H1 (cell line): ENCODE data around the gene GALNT18. TPM values are rescaled to one million over a fixed set of nuclear protein-coding genes. Genes with fewer than 3 reads are reported as not detected.

Experiments used
- CTCF ChIA-PET: fragments of 300-600 bp; sonication (Branson Sonifier 250); formaldehyde crosslinking; loops from one replicate; lab custom pipeline; 2021; ENCODE audit not compliant: partially characterized antibody; lab: Charles Lee
- POLR2A ChIA-PET: fragments of 300-600 bp; sonication (Branson Sonifier 250); formaldehyde crosslinking; loops from one replicate; lab custom pipeline; 2021; ENCODE audit warnings: inconsistent platforms; ENCODE audit not compliant: partially characterized antibody; lab: Charles Lee
- DNase-seq, 2 experiments: peaks; one replicate each; pipeline versions ENCODE4 v3.0.0 to v3.0.0-alpha.2; 2010 to 2022; ENCODE audit warnings: low spot score in 2 of 2, low read depth in 1 of 2, mixed read lengths in 1 of 2
- FAIRE-seq: peaks from 2 replicates; lab custom pipeline; 2011; peaks lifted over from hg19 to GRCh38; lab: Jason Lieb, UNC
- H2AFZ ChIP-seq: 2 replicates; pipeline ENCODE4 v1.8.1; 2012; ENCODE audit warnings: low read length, inconsistent platforms
- H2AK5ac ChIP-seq: 2 replicates; pipeline ENCODE4 v1.6.1; 2013; ENCODE audit warnings: low read depth, low read length
- H2BK120ac ChIP-seq: replicated peaks from 2 replicates; pipeline ENCODE3; 2013; ENCODE audit warnings: low read depth, low read length, inconsistent platforms
- H2BK12ac ChIP-seq: 2 replicates; pipeline ENCODE4 v1.6.1; 2013; ENCODE audit warnings: low read depth, low read length
- H2BK15ac ChIP-seq: 2 replicates; pipeline ENCODE4 v1.6.1; 2013; ENCODE audit warnings: low read length
- H2BK20ac ChIP-seq: 2 replicates; pipeline ENCODE4 v1.6.1; 2013; ENCODE audit warnings: low read length
- H2BK5ac ChIP-seq: 2 replicates; pipeline ENCODE4 v1.6.1; 2013; ENCODE audit warnings: low read depth, low read length
- H3K14ac ChIP-seq: 2 replicates; pipeline ENCODE4 v1.6.1; 2013; ENCODE audit warnings: inconsistent platforms; ENCODE audit not compliant: insufficient read length
- H3K18ac ChIP-seq: 2 replicates; pipeline ENCODE4 v1.6.1; 2013; ENCODE audit warnings: low read length; ENCODE audit errors: extremely low read depth
- H3K23ac ChIP-seq: 2 replicates; pipeline ENCODE4 v1.6.1; 2013; ENCODE audit warnings: inconsistent platforms; ENCODE audit not compliant: insufficient read length
- H3K23me2 ChIP-seq: 2 replicates; pipeline ENCODE4 v1.6.1; 2013; ENCODE audit warnings: low read depth, low read length
- H3K27ac ChIP-seq: 2 replicates; pipeline ENCODE4 v1.6.1; 2011; ENCODE audit warnings: low read depth, low read length, inconsistent platforms
- H3K27me3 ChIP-seq, 4 experiments: replicated peaks in 1 of 4; 1 replicate in 1 of 4; 2 replicates in 3 of 4; pipeline versions ENCODE4 v1.6.1 to v1.8.1; 2011 to 2013; ENCODE audit warnings: low read length in 3 of 4, mild to moderate bottlenecking in 3 of 4, inconsistent platforms in 2 of 4, mixed read lengths in 2 of 4, moderate library complexity in 1 of 4; ENCODE audit not compliant: control insufficient read depth in 3 of 4, insufficient read depth in 3 of 4; ENCODE audit errors: extremely low read depth in 1 of 4
- H3K36me3 ChIP-seq, 4 experiments: 2 replicates each; pipeline versions ENCODE4 v1.6.1 to v1.8.1; 2011 to 2013; ENCODE audit warnings: mild to moderate bottlenecking in 4 of 4, low read length in 3 of 4, moderate library complexity in 2 of 4, control low read depth in 1 of 4, inconsistent platforms in 1 of 4; ENCODE audit not compliant: insufficient read depth in 4 of 4, control insufficient read depth in 2 of 4
- H3K4ac ChIP-seq: replicated peaks from 2 replicates; pipeline ENCODE3; 2013; ENCODE audit warnings: low read length, low read depth, mixed read lengths, inconsistent platforms; ENCODE audit not compliant: insufficient read length
- H3K4me1 ChIP-seq, 4 experiments: replicated peaks in 1 of 4; 1 replicate in 1 of 4; 2 replicates in 3 of 4; pipeline versions ENCODE4 v1.6.1 to v1.8.1; 2011 to 2013; ENCODE audit warnings: low read length in 3 of 4, inconsistent platforms in 2 of 4, mixed read lengths in 1 of 4; ENCODE audit not compliant: insufficient read depth in 4 of 4, control insufficient read depth in 3 of 4
- H3K4me2 ChIP-seq, 2 experiments: 2 replicates each; pipeline versions ENCODE4 v1.6.1 to v1.8.1; 2011 to 2013; ENCODE audit warnings: low read depth in 2 of 2, low read length in 2 of 2, control low read depth in 1 of 2, inconsistent platforms in 1 of 2, mild to moderate bottlenecking in 1 of 2; ENCODE audit not compliant: insufficient read depth in 1 of 2
- H3K4me3 ChIP-seq, 4 experiments: fragments of 200-600, 300-600 bp in 1 of 4; sonication (generic), shearing (Covaris generic), sonication (Bioruptor Twin) in 1 of 4; 2 replicates each; pipeline versions ENCODE4 v1.5.1 to v1.8.1; 2011 to 2016; ENCODE audit warnings: low read length in 4 of 4, low read depth in 3 of 4, control low read depth in 2 of 4, inconsistent platforms in 2 of 4, mild to moderate bottlenecking in 2 of 4, mixed read lengths in 1 of 4, moderate library complexity in 1 of 4; ENCODE audit not compliant: insufficient read depth in 2 of 4; ENCODE audit errors: extremely low read depth in 1 of 4
- H3K56ac ChIP-seq: replicated peaks from 2 replicates; pipeline ENCODE3; 2013; ENCODE audit warnings: low read depth, mild to moderate bottlenecking, mixed read lengths, low read length, inconsistent platforms; ENCODE audit not compliant: insufficient read length
- H3K79me1 ChIP-seq: 2 replicates; pipeline ENCODE4 v1.6.1; 2013; ENCODE audit warnings: low read depth, low read length, control low read depth
- H3K79me2 ChIP-seq, 2 experiments: 2 replicates each; pipeline versions ENCODE4 v1.6.1 to v1.8.1; 2012 to 2013; ENCODE audit warnings: low read length in 2 of 2, mild to moderate bottlenecking in 2 of 2, inconsistent platforms in 1 of 2; ENCODE audit not compliant: insufficient read depth in 2 of 2, control insufficient read depth in 1 of 2
- H3K9ac ChIP-seq, 4 experiments: replicated peaks in 1 of 4; 1 replicate in 1 of 4; 2 replicates in 3 of 4; pipeline versions ENCODE4 v1.6.1 to v1.8.1; 2011 to 2013; ENCODE audit warnings: low read depth in 3 of 4, low read length in 3 of 4, control low read depth in 2 of 4, mild to moderate bottlenecking in 2 of 4, moderate library complexity in 2 of 4, inconsistent platforms in 1 of 4; ENCODE audit errors: extremely low read depth in 1 of 4
- H3K9me3 ChIP-seq, 2 experiments: 2 replicates each; pipeline versions ENCODE4 v1.6.1 to v1.8.1; 2012 to 2013; ENCODE audit warnings: mild to moderate bottlenecking in 2 of 2, moderate library complexity in 2 of 2, control low read depth in 1 of 2, inconsistent platforms in 1 of 2, low read depth in 1 of 2, low read length in 1 of 2, mixed read lengths in 1 of 2; ENCODE audit not compliant: insufficient read depth in 2 of 2
- H4K20me1 ChIP-seq, 2 experiments: replicated peaks in 1 of 2; 2 replicates each; pipeline versions ENCODE3 to v1.8.1; 2011 to 2013; ENCODE audit warnings: inconsistent platforms in 2 of 2, low read length in 2 of 2, mild to moderate bottlenecking in 1 of 2; ENCODE audit not compliant: insufficient read depth in 2 of 2, control insufficient read depth in 1 of 2
- H4K5ac ChIP-seq: 2 replicates; pipeline ENCODE4 v1.6.1; 2013; ENCODE audit warnings: low read length, low read depth, mixed read lengths, inconsistent platforms; ENCODE audit not compliant: insufficient read length
- H4K8ac ChIP-seq: 2 replicates; pipeline ENCODE4 v1.8.0; 2013; ENCODE audit warnings: mild to moderate bottlenecking, moderate library complexity, low read length, inconsistent platforms; ENCODE audit not compliant: insufficient read depth; ENCODE audit errors: extremely low read depth
- H4K91ac ChIP-seq: replicated peaks from 2 replicates; pipeline ENCODE3; 2013; ENCODE audit warnings: low read length, mixed read lengths, inconsistent platforms; ENCODE audit not compliant: insufficient read length
- ATF2 ChIP-seq: IDR thresholded peaks from 2 replicates; pipeline ENCODE4 v1.6.1; 2012; ENCODE audit warnings: low read length, inconsistent platforms
- BCL11A ChIP-seq, 2 experiments: IDR thresholded peaks; one replicate each; pipeline ENCODE4 v1.6.1; 2011; ENCODE audit warnings: low read depth in 2 of 2, low read length in 2 of 2, mild to moderate bottlenecking in 2 of 2
- CBX8 ChIP-seq: fragments of 300-800, 300-1000 bp; sonication (generic); IDR thresholded peaks from 2 replicates; pipeline ENCODE4 v1.7.1; 2016; ENCODE audit warnings: low read depth, low read length, borderline replicate concordance
- GABPA ChIP-seq: IDR thresholded peaks from 2 replicates; pipeline ENCODE4 v1.6.1; 2011; ENCODE audit warnings: mild to moderate bottlenecking, low read length, moderate library complexity, borderline replicate concordance; ENCODE audit not compliant: insufficient read depth
- JUND ChIP-seq: IDR thresholded peaks from 2 replicates; pipeline ENCODE4 v1.6.1; 2011; ENCODE audit warnings: mild to moderate bottlenecking, improper control_type of control experiment, low read length
- KDM1A ChIP-seq: fragments of 200-600, 300-600 bp; sonication (generic); IDR thresholded peaks from 2 replicates; pipeline ENCODE4 v1.7.1; 2016; ENCODE audit warnings: mild to moderate bottlenecking, low read length, borderline replicate concordance
- MAFK ChIP-seq: IDR thresholded peaks from 2 replicates; pipeline ENCODE4 v1.6.1; 2012; ENCODE audit warnings: low read depth, mild to moderate bottlenecking, improper control_type of control experiment, low read length
- PHF8 ChIP-seq: fragments of 200-600 bp; sonication (generic); conservative IDR thresholded peaks from 2 replicates; pipeline ENCODE4 v1.7.1; 2012; ENCODE audit warnings: low read depth, mild to moderate bottlenecking, inconsistent platforms, low read length, moderate library complexity
- POU5F1 ChIP-seq: IDR thresholded peaks from 2 replicates; pipeline ENCODE4 v1.6.1; 2011; ENCODE audit warnings: low read depth, mild to moderate bottlenecking, low read length, moderate library complexity
- SIX5 ChIP-seq: IDR thresholded peaks from 2 replicates; pipeline ENCODE4 v1.6.1; 2011; ENCODE audit warnings: mild to moderate bottlenecking, low read depth, low read length
- SP2 ChIP-seq: IDR thresholded peaks from 2 replicates; pipeline ENCODE4 v1.6.1; 2012; ENCODE audit warnings: mild to moderate bottlenecking, low read length, inconsistent platforms
- WGBS, 2 experiments: shearing (Covaris generic) in 1 of 2; methylation state at CpG; one replicate each; pipeline versions ENCODE4 v1.1.6 to v1.1.7; 2013 to 2015; ENCODE audit warnings: low lambda C conversion rate in 2 of 2, mixed read lengths in 2 of 2, inconsistent platforms in 1 of 2, low coverage in 1 of 2, missing lambda C conversion rate in 1 of 2; ENCODE audit not compliant: insufficient replicate concordance in 2 of 2, insufficient coverage in 1 of 2, insufficient read length in 1 of 2; ENCODE audit errors: extremely low coverage in 1 of 2, missing lambda C conversion rate in 1 of 2; 5-methylcytosine and 5-hydroxymethylcytosine counted together
- polyA plus RNA-seq, 7 experiments: library from polyadenylated mRNA; depleted of rRNA in 3 of 7; stranded (reverse) in 5 of 7; unstranded in 2 of 7; fragments of >200 nt in 5 of 7; fragments of 200-250 nt in 2 of 7; gene quantifications; 1 replicate in 5 of 7; 2 replicates in 1 of 7; 4 replicates in 1 of 7; pipeline versions ENCODE4 v1.2.1 to v1.2.3, GENCODE V29; 2011 to 2013; ENCODE audit warnings: missing spikeins in 2 of 7, mixed read lengths in 2 of 7
- total RNA-seq: library from RNA; stranded (reverse); fragmentation: NEBNext Ultra II Directional; extraction: Animal tissue kit (Norgen Biotek cat#: 25700); gene quantifications from 2 replicates; pipeline ENCODE4 v1.2.1, GENCODE V29; 2021

Gene GALNT18
- total and polyA plus RNA-seq, 2 of the 8 experiments (the other 6 are each of a cell fraction or from before 2014, with no cell fraction given): 6.0 to 9.4 TPM

GRCh38 chr11:11416502-11416901 lies 205.3 kb downstream of the GALNT18 start:
- H3K14ac ChIP-seq: no peak overlapping the region
- H2BK15ac ChIP-seq: no peak overlapping the region
- no peaks in the 10 kb centered on the region for H3K23me2 ChIP-seq
- H4K5ac ChIP-seq: no peak overlapping the region
- no peaks in the 10 kb centered on the region for H3K36me3 ChIP-seq
- no peak overlapping the region for H3K27ac ChIP-seq
- H3K4me1 ChIP-seq: peaks cover 0 to 6% (median 3%) of the 10 kb centered on the region in 4 experiments; a peak in 6 of 7 replicates
- H2AK5ac ChIP-seq: no peak overlapping the region
- DNase-seq: no peak
- H3K56ac ChIP-seq: no peak overlapping the region
- no peak overlapping the region for H2BK20ac ChIP-seq
- no peak overlapping the region for H3K4me2 ChIP-seq
- no peak overlapping the region for H3K4me3 ChIP-seq
- H4K20me1 ChIP-seq: no peaks in the 10 kb centered on the region
- no peak overlapping the region for H2AFZ ChIP-seq
- H4K91ac ChIP-seq: no peak overlapping the region
- H2BK5ac ChIP-seq: no peak overlapping the region
- no peaks in the 10 kb centered on the region for H3K79me2 ChIP-seq
- H3K18ac ChIP-seq: no peak overlapping the region
- ChIA-PET CTCF (interaction anchor here (0.6 to 1.5 kb wide), 5 partner anchors 9 to 382 kb away, joined by 3 to 7 read pairs (median 3); no protein-coding TSS in a partner anchor), POLR2A (interaction anchor here (0.9 kb wide), 1 partner anchor 10 kb away, joined by 3 read pairs; no protein-coding TSS in a partner anchor)
- FAIRE-seq: no peak
- no peak overlapping the region for H4K8ac ChIP-seq
- H3K9ac ChIP-seq: no peak overlapping the region
- no peak overlapping the region for H3K4ac ChIP-seq
- H3K27me3 ChIP-seq: no peaks in the 10 kb centered on the region
- TF ChIP-seq MAFK: no peak
- TF ChIP-seq SP2: no peak
- no peak for TF ChIP-seq JUND
- no peak for TF ChIP-seq ATF2
- TF ChIP-seq BCL11A (IDR thresholded peaks at IDR 0.05; ENCODE audit: low read depth in 2 of 2, low read length in 2 of 2): no peak
- no peak for TF ChIP-seq PHF8
- TF ChIP-seq SIX5: no peak
- TF ChIP-seq GABPA: no peak
- TF ChIP-seq KDM1A: no peak
- no peak for TF ChIP-seq CBX8
- TF ChIP-seq POU5F1: no peak
- 81% methylated on average over 5 of the region's 5 CpGs; no CpG with 5 or more reads in 1 of the 2 experiments for WGBS, 2 experiments
- no peaks in the 10 kb centered on the region for H3K79me1 ChIP-seq
- no peak overlapping the region for H2BK120ac ChIP-seq
- no peak overlapping the region for H2BK12ac ChIP-seq
- H3K23ac ChIP-seq: no peak overlapping the region
- H3K9me3 ChIP-seq: no peaks in the 10 kb centered on the region
